K562 (cell line): Measurements from ENCODE around the gene SPATA32. TPM values are rescaled to one million over a fixed set of nuclear protein-coding genes. Genes with fewer than 3 reads are reported as not detected.

Experiments
- ATAC-seq: fragments of 200-7000 bp; cut with Tn5 transposase; 3 replicates; pipeline ENCODE4 v1.9.1; 2020; ENCODE audit warnings: moderate library complexity
- BruUV-seq: library from RNA; stranded (reverse); fragments of 400-500 nt; replicated peaks from 2 replicates; lab custom pipeline; 2021; lab: Mats Ljungman, UMichigan
- CTCF ChIA-PET: fragments of 300-600 bp; formaldehyde crosslinking; extraction: SDS; loops from one replicate; lab custom pipeline; 2021; ENCODE audit warnings: low intra/inter-chr PET ratio; lab: Yijun Ruan, JAX
- POLR2A ChIA-PET: fragments of 300-600, 350-650 bp; sonication (Branson Sonifier 250); formaldehyde crosslinking; extraction: SDS; loops from one replicate; lab custom pipeline; 2021; ENCODE audit warnings: antibody characterized with exemption, inconsistent platforms; lab: Yijun Ruan, JAX
- DNase-seq, 4 experiments: peaks; one replicate each; pipeline versions ENCODE4 v3.0.0 to v3.0.0-alpha.2; 2011 to 2018; ENCODE audit warnings: low spot score in 3 of 4, mixed read lengths in 3 of 4; ENCODE audit errors: extremely low read depth in 1 of 4
- FAIRE-seq: peaks from 2 replicates; lab custom pipeline; 2011; peaks lifted over from hg19 to GRCh38; lab: Jason Lieb, UNC
- H2AFZ ChIP-seq: 2 replicates; pipeline ENCODE4 v1.6.0; 2011; ENCODE audit warnings: low read depth, low read length, control low read depth, inconsistent platforms
- H3K27ac ChIP-seq: fragments of 200-600 bp; 3 replicates; pipeline ENCODE4 v1.8.0; 2011; ENCODE audit warnings: low read depth, mild to moderate bottlenecking, control low read depth, inconsistent platforms, low read length, moderate library complexity, mixed read lengths; ENCODE audit errors: extremely low read depth
- H3K27me3 ChIP-seq, 2 experiments: fragments of 300-600 bp in 1 of 2; 2 replicates in 1 of 2; 3 replicates in 1 of 2; pipeline versions ENCODE4 v1.6.0 to v1.8.0; 2011; ENCODE audit warnings: inconsistent platforms in 2 of 2, low read length in 2 of 2, mild to moderate bottlenecking in 1 of 2, mixed read lengths in 1 of 2, moderate library complexity in 1 of 2; ENCODE audit not compliant: control insufficient read depth in 2 of 2, insufficient read depth in 2 of 2
- H3K36me3 ChIP-seq: fragments of 300-600 bp; 3 replicates; pipeline ENCODE4 v1.8.0; 2011; ENCODE audit warnings: mild to moderate bottlenecking, low read length, inconsistent platforms; ENCODE audit not compliant: control insufficient read depth, insufficient read depth
- H3K4me1 ChIP-seq, 2 experiments: fragments of 200-600 bp in 1 of 2; replicated peaks in 1 of 2; 2 replicates in 1 of 2; 3 replicates in 1 of 2; pipeline versions ENCODE4 v1.5.1 to v1.8.0; 2011; ENCODE audit warnings: inconsistent platforms in 2 of 2, low read length in 2 of 2, mild to moderate bottlenecking in 1 of 2, mixed read lengths in 1 of 2, moderate library complexity in 1 of 2; ENCODE audit not compliant: control insufficient read depth in 2 of 2, insufficient read depth in 2 of 2
- H3K4me2 ChIP-seq: 2 replicates; pipeline ENCODE4 v1.6.1; 2011; ENCODE audit warnings: low read length, control low read depth, inconsistent platforms, mixed read lengths; ENCODE audit not compliant: insufficient read depth
- H3K4me3 ChIP-seq: fragments of 200-600 bp; sonication (generic), shearing (Covaris generic); 2 replicates; pipeline ENCODE4 v1.5.1; 2016; ENCODE audit warnings: control low read depth, inconsistent platforms
- H3K79me2 ChIP-seq: fragments of 200-600 bp; 3 replicates; pipeline ENCODE4 v1.8.0; 2011; ENCODE audit warnings: low read length, inconsistent platforms; ENCODE audit not compliant: control insufficient read depth, insufficient read depth
- H3K9ac ChIP-seq, 2 experiments: 2 replicates each; pipeline versions ENCODE4 v1.6.0 to v1.6.1; 2011; ENCODE audit warnings: low read depth in 2 of 2, low read length in 2 of 2, control low read depth in 1 of 2, inconsistent platforms in 1 of 2, mild to moderate bottlenecking in 1 of 2, mixed read lengths in 1 of 2; ENCODE audit not compliant: insufficient read depth in 1 of 2
- H3K9me1 ChIP-seq: one replicate; pipeline ENCODE4 v1.6.0; 2011; ENCODE audit warnings: inconsistent platforms, mild to moderate bottlenecking, low read length, moderate library complexity; ENCODE audit not compliant: control insufficient read depth, insufficient read depth
- H3K9me3 ChIP-seq: replicated peaks from 2 replicates; pipeline ENCODE4 v1.5.1; 2011; ENCODE audit warnings: low read depth, low read length, inconsistent platforms; ENCODE audit not compliant: control insufficient read depth, insufficient read depth
- H4K20me1 ChIP-seq: replicated peaks from 2 replicates; pipeline ENCODE4 v1.6.1; 2011; ENCODE audit warnings: low read length, inconsistent platforms, mixed read lengths; ENCODE audit not compliant: control insufficient read depth, insufficient read depth
- GATAD2A ChIP-seq: fragments of 450-650 bp; IDR thresholded peaks from 2 replicates; pipeline ENCODE4 v1.6.1; 2017
- MAFG ChIP-seq: fragments of 450-650 bp; conservative IDR thresholded peaks from 2 replicates; pipeline ENCODE4 v1.6.1; 2016; ENCODE audit warnings: missing genetic modification characterization, missing compliant biosample characterization
- SRSF7 ChIP-seq: fragments of 200-400 bp; formaldehyde crosslinking; optimal IDR thresholded peaks from 2 replicates; pipeline ENCODE3; 2017; ENCODE audit warnings: mild to moderate bottlenecking, low read depth, low read length
- ZNF174 ChIP-seq: fragments of 250-450 bp; sonication (Bioruptor Pico); IDR thresholded peaks from 2 replicates; pipeline ENCODE4 v1.4.0; 2020; ENCODE audit warnings: mild to moderate bottlenecking
- ZNF57 ChIP-seq: fragments of 450-650 bp; formaldehyde crosslinking; IDR thresholded peaks from 2 replicates; pipeline ENCODE4 v1.4.0; 2020; ENCODE audit warnings: mild to moderate bottlenecking, moderate library complexity
- ZNF586 ChIP-seq: fragments of 450-650 bp; formaldehyde crosslinking; conservative IDR thresholded peaks from 2 replicates; pipeline ENCODE4 v1.4.0; 2020; ENCODE audit warnings: mild to moderate bottlenecking, moderate library complexity
- WGBS: fragments of 100-300 bp; shearing (Covaris generic); methylation state at CpG from one replicate; pipeline ENCODE4 v1.1.6; 2016; ENCODE audit warnings: low coverage, mixed read lengths; ENCODE audit not compliant: insufficient coverage; ENCODE audit errors: missing lambda C conversion rate; 5-methylcytosine and 5-hydroxymethylcytosine counted together
- in situ Hi-C: fragments of 300-500 bp; cut with MboI; formaldehyde crosslinking; loops from 4 replicates; pipeline ENCODE4 v1.15.0; 2018; ENCODE audit warnings: inconsistent platforms, mixed read lengths
- intact Hi-C: fragments of 100-400 bp; cut with micrococcal nuclease; formaldehyde crosslinking; loops from 2 replicates; pipeline ENCODE4 v1.14.2; 2022
- polyA plus RNA-seq, 8 experiments: library from polyadenylated mRNA; depleted of rRNA in 4 of 8; stranded (reverse) in 5 of 8; unstranded in 3 of 8; fragments of >200 nt; fragmentation: Nextera tagmentation in 2 of 8; fragmentation: Illumina TruSeq in 1 of 8; extraction: Ambion mirVana in 2 of 8; extraction: Trizol in 1 of 8; gene quantifications; 2 replicates each; pipeline versions ENCODE4 v1.2.1 to v1.2.3, GENCODE V29; 2011 to 2014; ENCODE audit warnings: inconsistent platforms in 1 of 8, missing spikeins in 1 of 8
- total RNA-seq, 7 experiments: library from RNA; depleted of rRNA in 6 of 7; stranded (reverse); fragments of >200 nt in 6 of 7; fragmentation: Illumina TruSeq in 2 of 7; extraction: Trizol in 2 of 7; gene quantifications; 2 replicates each; pipeline versions ENCODE4 v1.2.1 to v1.2.3, GENCODE V29; 2011 to 2021; ENCODE audit warnings: low replicate concordance in 1 of 7

The SPATA32 gene
- total and polyA plus RNA-seq, 9 of the 15 experiments (the other 6 are each of a cell fraction or from before 2014, with no cell fraction given), result 0.03 to 0.06 TPM; not detected in 7

DNA sequence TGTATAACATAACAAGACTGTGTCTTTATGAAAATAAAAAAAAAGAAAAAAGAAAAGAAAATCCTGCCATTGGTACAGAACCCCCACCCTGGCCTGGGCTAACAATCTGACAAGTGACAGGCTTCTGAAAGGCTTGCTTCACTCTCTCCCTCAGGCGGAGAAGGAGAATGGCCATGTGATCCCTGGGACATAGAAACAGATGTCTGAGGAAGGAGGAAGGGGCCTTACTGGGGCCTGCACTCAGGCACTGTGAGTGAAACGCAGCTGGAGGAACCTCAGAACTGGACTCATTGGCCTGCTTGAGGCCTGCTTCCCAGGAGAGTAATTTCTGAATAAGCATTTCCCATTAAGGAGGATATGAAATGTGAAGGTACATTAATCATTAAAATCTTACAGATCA is 37.5 kb upstream of the SPATA32 start:
- ChIA-PET CTCF (no interaction called here), POLR2A (interaction anchor here (1.3 to 1.6 kb wide), 3 partner anchors 11 to 13 kb away, joined by 4 read pairs; no protein-coding TSS in a partner anchor)
- peaks cover 10% of the 10 kb centered on the region for H3K36me3 ChIP-seq
- TF ChIP-seq ZNF586 (CRISPR knock-in tag), result no peak
- TF ChIP-seq SRSF7, result no peak
- no peak for TF ChIP-seq GATAD2A
- no peak for TF ChIP-seq MAFG (tag)
- no peak for TF ChIP-seq ZNF174
- TF ChIP-seq ZNF57 (CRISPR knock-in tag), result no peak
- H3K27me3 ChIP-seq, result no peaks in the 10 kb centered on the region
- H4K20me1 ChIP-seq, result peaks cover 20% of the 10 kb centered on the region
- H3K9ac ChIP-seq, result peak overlapping the region in 1 of 2 experiments; percentile 23; a peak in 1 of 4 replicates
- no peak overlapping the region for H3K27ac ChIP-seq
- H3K4me1 ChIP-seq, result peaks cover 8 to 12% of the 10 kb centered on the region in 2 experiments; a peak in 4 of 5 replicates
- peaks cover 29% of the 10 kb centered on the region for H3K79me2 ChIP-seq
- BruUV-seq, result no TSS peak
- DNase-seq (no peak), ATAC-seq (no peak), FAIRE-seq (no peak)
- H3K4me3 ChIP-seq, result no peak overlapping the region
- intact Hi-C loops (no loop called here), in situ Hi-C loops (no loop called here)
- no peak overlapping the region for H2AFZ ChIP-seq
- no peaks in the 10 kb centered on the region for H3K9me3 ChIP-seq
- no peak overlapping the region for H3K4me2 ChIP-seq
- WGBS, result 80% methylated on average over 2 of the region's 2 CpGs
- peaks cover 5% of the 10 kb centered on the region for H3K9me1 ChIP-seq
